SK-N-MC (cell line): Measurements from ENCODE around the gene NPIPB8.
"Not testable (repeated sequence)": the region's sequence is repeated elsewhere in the genome, so short reads cannot be mapped to it uniquely, and the experiment has no call there.

ENCODE experiments used
- EZH2 ChIP-seq: fragments of 200-600 bp; sonication (generic); IDR thresholded peaks from one replicate; pipeline ENCODE4 v1.6.1; 2017; ENCODE audit warnings: antibody characterized with exemption
- FOXP2 ChIP-seq: optimal IDR thresholded peaks from 2 replicates; pipeline ENCODE3; 2011; ENCODE audit warnings: mild to moderate bottlenecking, moderate library complexity; ENCODE audit not compliant: insufficient read depth; ENCODE audit errors: extremely low read length, control extremely low read depth
- POLR2AphosphoS5 ChIP-seq: IDR thresholded peaks from 2 replicates; pipeline ENCODE4 v1.6.1; 2012; ENCODE audit warnings: mild to moderate bottlenecking, low read depth, low read length, borderline replicate concordance

DNA sequence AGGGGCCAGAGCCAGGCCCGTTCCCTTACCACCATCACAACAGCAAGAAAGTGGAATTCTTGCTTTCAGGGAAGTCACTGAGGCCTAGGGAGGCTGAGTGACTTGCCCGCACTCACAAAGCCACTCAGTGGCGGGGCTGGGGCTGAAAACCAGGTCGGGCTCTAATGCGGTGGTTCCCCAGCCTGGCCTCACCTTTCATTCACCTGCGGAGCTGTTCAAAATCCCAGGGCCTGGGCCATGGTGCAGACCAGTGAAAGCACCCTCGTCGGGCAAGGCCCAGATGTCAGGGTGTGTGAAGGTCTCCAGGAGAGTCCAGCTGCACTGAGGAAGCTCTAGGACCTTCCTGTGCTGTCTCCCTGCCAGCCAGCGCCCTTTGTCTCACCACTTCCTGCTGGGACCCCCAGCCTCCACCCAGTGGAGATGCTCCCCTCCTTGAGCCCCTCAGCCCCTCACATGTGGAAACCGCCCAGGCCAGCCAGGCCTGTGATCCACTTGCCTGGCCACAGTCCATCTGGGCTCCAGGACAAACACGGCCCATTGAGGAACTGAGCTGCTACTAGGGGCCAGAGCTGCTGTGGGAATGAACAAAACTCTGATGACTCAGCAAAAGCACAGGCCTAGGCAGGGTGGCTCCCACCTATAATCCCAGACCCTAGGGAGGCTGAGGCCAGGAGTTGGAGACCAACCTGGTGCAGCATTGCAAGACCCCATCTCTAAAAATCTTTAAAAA lies 28.8 kb upstream of the NPIPB8 start:
- not testable (repeated sequence) for TF ChIP-seq EZH2, POLR2AphosphoS5, FOXP2
